Tibial nerve (tissue), 4 donors: Measurements from ENCODE around the gene STAT3. TPM values are rescaled to one million over a fixed set of nuclear protein-coding genes. Genes with fewer than 3 reads are reported as not detected.
A peak's percentile ranks its signal among the peaks of the same experiment; 100 is the strongest.

Experiments
- DNase-seq, 2 donors: peaks; one replicate each; pipeline ENCODE4 v3.0.0-alpha.2; 2019; ENCODE audit warnings: low spot score in 2 of 2
- H3K27ac ChIP-seq, 4 donors: fragments of 200-600 bp; sonication (generic) in 3 of 4; one replicate each; pipeline ENCODE4 v1.5.1; 2017 to 2019; ENCODE audit warnings: mild to moderate bottlenecking in 1 of 4
- H3K27me3 ChIP-seq, 2 donors: fragments of 200-600 bp; sonication (generic) in 1 of 2; one replicate each; pipeline versions ENCODE4 v1.5.1 to v1.6.0; 2017 to 2019
- H3K36me3 ChIP-seq, 3 donors: fragments of 200-600 bp; sonication (generic); one replicate each; pipeline ENCODE4 v1.5.1; 2018 to 2019
- H3K4me1 ChIP-seq, 4 donors: fragments of 200-600 bp; sonication (generic) in 3 of 4; one replicate each; pipeline ENCODE4 v1.5.1; 2017 to 2019
- H3K4me3 ChIP-seq, 4 donors: fragments of 200-600 bp; sonication (generic) in 3 of 4; one replicate each; pipeline ENCODE4 v1.5.1; 2017 to 2019; ENCODE audit warnings: mild to moderate bottlenecking in 1 of 4, moderate library complexity in 1 of 4
- H3K9me3 ChIP-seq, 4 donors: fragments of 200-600 bp; sonication (generic) in 3 of 4; one replicate each; pipeline ENCODE4 v1.5.1; 2017 to 2019
- EP300 ChIP-seq, 2 donors: sonication (generic); formaldehyde crosslinking; IDR thresholded peaks; one replicate each; pipeline ENCODE4 v1.6.1; 2017; ENCODE audit warnings: antibody characterized with exemption in 2 of 2, mild to moderate bottlenecking in 1 of 2
- POLR2A ChIP-seq, 2 donors: fragments of 450-650 bp; IDR thresholded peaks; one replicate each; pipeline ENCODE4 v1.6.1; 2017; ENCODE audit warnings: antibody characterized with exemption in 2 of 2, mild to moderate bottlenecking in 2 of 2, moderate library complexity in 2 of 2
- WGBS, 2 donors: methylation state at CpG; one replicate each; pipeline ENCODE4 v1.1.5; 2018; 5-methylcytosine and 5-hydroxymethylcytosine counted together
- total RNA-seq, 4 donors: library from RNA; depleted of rRNA; stranded (reverse); fragments of >200 nt; gene quantifications; one replicate each; pipeline ENCODE4 v1.1.0, GENCODE V29; 2016
- TF ChIP-seq, protein P1 (sequence below), 5 experiments: fragments of 200-600 bp in 3 of 5; fragments of 450-650 bp in 2 of 5; sonication (generic) in 3 of 5; IDR thresholded peaks; one replicate each; pipeline ENCODE4 v1.5.1; 2016 to 2019; ENCODE audit warnings: antibody characterized with exemption in 5 of 5, mild to moderate bottlenecking in 3 of 5, moderate library complexity in 2 of 5

STAT3 gene
- total RNA-seq, 4 donors from 2014 or later = 133 to 322 (median 188) TPM

GRCh38 chr17:42286411-42287221, 101.6 kb downstream of the STAT3 start:
- peaks cover 0 to 15% (median 0%) of the 10 kb centered on the region in 3 donors for H3K36me3 ChIP-seq
- 17 to 20% methylated on average over 5 of the region's 5 CpGs for WGBS, 2 donors
- TF ChIP-seq EP300 (IDR thresholded peaks at IDR 0.05) (no peak), POLR2A (IDR thresholded peaks at IDR 0.05) (no peak)
- TF ChIP-seq, protein P1, sequence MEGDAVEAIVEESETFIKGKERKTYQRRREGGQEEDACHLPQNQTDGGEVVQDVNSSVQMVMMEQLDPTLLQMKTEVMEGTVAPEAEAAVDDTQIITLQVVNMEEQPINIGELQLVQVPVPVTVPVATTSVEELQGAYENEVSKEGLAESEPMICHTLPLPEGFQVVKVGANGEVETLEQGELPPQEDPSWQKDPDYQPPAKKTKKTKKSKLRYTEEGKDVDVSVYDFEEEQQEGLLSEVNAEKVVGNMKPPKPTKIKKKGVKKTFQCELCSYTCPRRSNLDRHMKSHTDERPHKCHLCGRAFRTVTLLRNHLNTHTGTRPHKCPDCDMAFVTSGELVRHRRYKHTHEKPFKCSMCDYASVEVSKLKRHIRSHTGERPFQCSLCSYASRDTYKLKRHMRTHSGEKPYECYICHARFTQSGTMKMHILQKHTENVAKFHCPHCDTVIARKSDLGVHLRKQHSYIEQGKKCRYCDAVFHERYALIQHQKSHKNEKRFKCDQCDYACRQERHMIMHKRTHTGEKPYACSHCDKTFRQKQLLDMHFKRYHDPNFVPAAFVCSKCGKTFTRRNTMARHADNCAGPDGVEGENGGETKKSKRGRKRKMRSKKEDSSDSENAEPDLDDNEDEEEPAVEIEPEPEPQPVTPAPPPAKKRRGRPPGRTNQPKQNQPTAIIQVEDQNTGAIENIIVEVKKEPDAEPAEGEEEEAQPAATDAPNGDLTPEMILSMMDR (IDR thresholded peaks at IDR 0.05) = no peak
- H3K4me1 ChIP-seq = peaks cover 0 to 62% (median 18%) of the 10 kb centered on the region in 4 donors
- no peaks in the 10 kb centered on the region for H3K27me3 ChIP-seq
- H3K4me3 ChIP-seq = peak overlapping the region in 3 of 4 donors; percentile 58 to 72 (median 64)
- H3K27ac ChIP-seq = peak overlapping the region; percentile 90 to 97 (median 94)
- peak in 1 of 2 donors; percentile 50 for DNase-seq
- no peaks in the 10 kb centered on the region for H3K9me3 ChIP-seq

DNA sequence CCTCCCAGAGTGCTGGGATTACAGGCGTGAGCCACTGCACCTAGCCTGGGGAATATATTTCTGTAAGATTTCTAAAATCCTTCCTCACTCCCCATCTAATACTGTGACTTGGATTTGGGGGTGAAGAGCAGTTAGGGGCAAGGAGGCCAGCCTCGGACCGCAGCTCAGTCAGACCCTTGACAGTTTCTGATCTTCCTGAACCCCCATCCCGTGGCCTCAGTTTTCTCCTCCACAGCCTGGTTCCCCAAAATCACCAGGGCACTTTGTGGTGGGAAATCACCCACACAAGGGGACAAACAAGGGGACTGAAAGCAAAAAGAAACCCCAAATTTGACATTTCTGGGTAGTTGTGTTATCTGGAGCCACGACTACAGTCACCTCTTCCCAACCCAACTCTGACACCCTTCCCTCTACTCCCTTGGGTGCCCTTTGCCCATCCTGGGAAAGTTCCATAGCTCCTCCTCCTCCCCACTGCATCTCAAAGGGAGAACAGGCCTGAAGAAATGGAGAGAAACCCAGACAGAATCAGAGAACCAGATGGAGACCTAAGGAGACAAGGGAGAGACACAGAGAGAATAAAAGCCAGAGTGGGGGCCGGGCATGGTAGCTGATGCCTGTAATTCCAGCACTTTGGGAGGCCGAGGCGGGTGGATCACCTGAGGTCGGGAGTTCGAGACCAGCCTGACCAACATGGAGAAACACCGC, 102.7 kb downstream of the STAT3 start:
- H3K36me3 ChIP-seq = peaks cover 0 to 5% (median 0%) of the 10 kb centered on the region in 3 donors
- 91 to 95% methylated on average over 11 of the region's 11 CpGs for WGBS, 2 donors
- DNase-seq = no peak
- H3K27ac ChIP-seq = peak overlapping the region in 2 of 4 donors; percentile 97
- no peaks in the 10 kb centered on the region for H3K27me3 ChIP-seq
- H3K9me3 ChIP-seq = no peaks in the 10 kb centered on the region
- H3K4me3 ChIP-seq = no peak overlapping the region
- no peak for TF ChIP-seq POLR2A (IDR thresholded peaks at IDR 0.05)
- TF ChIP-seq, protein P1 (IDR thresholded peaks at IDR 0.05) = no peak
- TF ChIP-seq EP300 (IDR thresholded peaks at IDR 0.05) = no peak
- peaks cover 0 to 51% (median 18%) of the 10 kb centered on the region in 4 donors for H3K4me1 ChIP-seq

- H3K4me1 ChIP-seq = peaks cover 0 to 42% (median 18%) of the 10 kb centered on the region in 4 donors
- no peaks in the 10 kb centered on the region for H3K9me3 ChIP-seq
- 86 to 95% methylated on average over 7 of the region's 7 CpGs for WGBS, 2 donors
- no peak for DNase-seq
- TF ChIP-seq, protein P1 (IDR thresholded peaks at IDR 0.05) = no peak
- no peak for TF ChIP-seq POLR2A (IDR thresholded peaks at IDR 0.05)
- no peak for TF ChIP-seq EP300 (IDR thresholded peaks at IDR 0.05)
- no peak overlapping the region for H3K27ac ChIP-seq
- no peaks in the 10 kb centered on the region for H3K36me3 ChIP-seq
- no peak overlapping the region for H3K4me3 ChIP-seq
- no peaks in the 10 kb centered on the region for H3K27me3 ChIP-seq
Observed at GRCh38 chr17:42284566-42284965, 103.7 kb downstream of the STAT3 start.

DNA sequence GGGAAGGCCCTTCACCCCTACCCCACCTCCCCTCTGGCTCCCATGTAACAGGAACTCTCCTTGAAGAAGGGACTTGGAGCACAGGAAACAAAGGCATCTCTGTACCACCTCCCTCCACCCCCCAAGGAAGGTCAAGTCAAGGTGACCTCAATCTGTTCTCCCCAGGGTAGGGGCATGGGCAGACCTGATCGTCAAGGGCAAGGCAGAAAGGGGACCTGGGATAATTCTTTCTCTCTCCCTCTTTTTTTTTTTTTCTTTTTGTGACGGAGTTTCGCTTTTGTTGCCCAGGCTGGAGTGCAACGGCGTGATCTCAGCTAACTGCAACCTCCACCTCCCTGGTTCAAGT, 104.2 kb downstream of the STAT3 start:
- WGBS, 2 donors = 71 to 76% methylated on average over 5 of the region's 5 CpGs
- H3K36me3 ChIP-seq = no peaks in the 10 kb centered on the region
- no peak overlapping the region for H3K27ac ChIP-seq
- H3K4me1 ChIP-seq = peaks cover 0 to 36% (median 16%) of the 10 kb centered on the region in 4 donors
- no peaks in the 10 kb centered on the region for H3K27me3 ChIP-seq
- no peak overlapping the region for H3K4me3 ChIP-seq
- no peak for DNase-seq
- no peaks in the 10 kb centered on the region for H3K9me3 ChIP-seq
- TF ChIP-seq EP300 (IDR thresholded peaks at IDR 0.05) (no peak), POLR2A (IDR thresholded peaks at IDR 0.05) (no peak)
- TF ChIP-seq, protein P1 (IDR thresholded peaks at IDR 0.05) = no peak
